GM12865 (cell line): ENCODE measurements around the gene EGFL8.

ENCODE experiments used
- DNase-seq: peaks from one replicate; pipeline ENCODE4 v3.0.0; 2010; ENCODE audit warnings: low read depth
- H3K4me3 ChIP-seq: 2 replicates; pipeline ENCODE4 v1.5.1; 2011; ENCODE audit warnings: mild to moderate bottlenecking, low read depth, low read length, control low read depth
- TF ChIP-seq, protein P1 (sequence below): IDR thresholded peaks from 2 replicates; pipeline ENCODE4 v1.5.1; 2011; ENCODE audit warnings: low read length, control low read depth, low read depth, inconsistent platforms; ENCODE audit not compliant: insufficient read depth; ENCODE audit errors: missing control alignments

Gene EGFL8

DNA sequence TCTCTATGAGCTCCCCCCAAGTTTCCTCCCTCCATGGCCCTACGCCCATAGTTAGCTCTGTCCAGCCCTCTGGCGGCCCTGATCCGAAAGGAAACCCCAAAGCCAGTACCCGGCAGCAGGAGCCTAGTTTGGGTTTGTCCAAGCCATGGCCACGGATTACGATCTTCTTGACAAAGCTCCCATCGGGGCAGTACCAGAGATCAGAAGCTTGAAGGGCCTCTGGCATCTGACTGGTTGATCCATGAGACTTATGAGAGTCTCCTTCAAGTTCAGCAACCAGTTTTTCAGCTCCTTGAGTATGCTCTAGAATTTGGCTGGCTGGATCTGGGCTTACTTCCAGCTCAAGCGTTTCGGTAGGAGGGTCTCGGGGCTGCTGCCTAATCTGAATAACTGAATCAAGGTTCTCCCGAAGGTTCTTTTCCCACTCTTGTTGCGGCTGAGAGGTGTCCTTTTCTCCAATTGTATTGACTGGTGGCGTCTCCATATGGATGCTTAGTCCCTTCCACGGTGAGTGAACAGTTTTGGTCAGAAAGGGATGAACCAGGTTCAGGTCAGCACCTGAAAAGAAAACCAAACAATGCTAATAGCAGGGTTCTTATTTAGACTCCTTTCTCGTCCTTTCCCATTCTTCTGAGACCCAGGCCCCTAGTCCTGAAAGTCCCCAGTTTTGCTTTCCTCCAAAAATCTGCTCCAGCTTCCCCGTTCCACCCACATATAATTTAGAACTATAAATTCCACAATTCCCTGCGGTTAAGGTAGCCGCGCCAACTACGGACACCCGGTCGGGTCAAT is 34.9 kb upstream of the EGFL8 start:
- peak overlapping the region; percentile 95 for H3K4me3 ChIP-seq
- no peak for DNase-seq
- TF ChIP-seq, protein P1, sequence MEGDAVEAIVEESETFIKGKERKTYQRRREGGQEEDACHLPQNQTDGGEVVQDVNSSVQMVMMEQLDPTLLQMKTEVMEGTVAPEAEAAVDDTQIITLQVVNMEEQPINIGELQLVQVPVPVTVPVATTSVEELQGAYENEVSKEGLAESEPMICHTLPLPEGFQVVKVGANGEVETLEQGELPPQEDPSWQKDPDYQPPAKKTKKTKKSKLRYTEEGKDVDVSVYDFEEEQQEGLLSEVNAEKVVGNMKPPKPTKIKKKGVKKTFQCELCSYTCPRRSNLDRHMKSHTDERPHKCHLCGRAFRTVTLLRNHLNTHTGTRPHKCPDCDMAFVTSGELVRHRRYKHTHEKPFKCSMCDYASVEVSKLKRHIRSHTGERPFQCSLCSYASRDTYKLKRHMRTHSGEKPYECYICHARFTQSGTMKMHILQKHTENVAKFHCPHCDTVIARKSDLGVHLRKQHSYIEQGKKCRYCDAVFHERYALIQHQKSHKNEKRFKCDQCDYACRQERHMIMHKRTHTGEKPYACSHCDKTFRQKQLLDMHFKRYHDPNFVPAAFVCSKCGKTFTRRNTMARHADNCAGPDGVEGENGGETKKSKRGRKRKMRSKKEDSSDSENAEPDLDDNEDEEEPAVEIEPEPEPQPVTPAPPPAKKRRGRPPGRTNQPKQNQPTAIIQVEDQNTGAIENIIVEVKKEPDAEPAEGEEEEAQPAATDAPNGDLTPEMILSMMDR: no peak

DNA sequence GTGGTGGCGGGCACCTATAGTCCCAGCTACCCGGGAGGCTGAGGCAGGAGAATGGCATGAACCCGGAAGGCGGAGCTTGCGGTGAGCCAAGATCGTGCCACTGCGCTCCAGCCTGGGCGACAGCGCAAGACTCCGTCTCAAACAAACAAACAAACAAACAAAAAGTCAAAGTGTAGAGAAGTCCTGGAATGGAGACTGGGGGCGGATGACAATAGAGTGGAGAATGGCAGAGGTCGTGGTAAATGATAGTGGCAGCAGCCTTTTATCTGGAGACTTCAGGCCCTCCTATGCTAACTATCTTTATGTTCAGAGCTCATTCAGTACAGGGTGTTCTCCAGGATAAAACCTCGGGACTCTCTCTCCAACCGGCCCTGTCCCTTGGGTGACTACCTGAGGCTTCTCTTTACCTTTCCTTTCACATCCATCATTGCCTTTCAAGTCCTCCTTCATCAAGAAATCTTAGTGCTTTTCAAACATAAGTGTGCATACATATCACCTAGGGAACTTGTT is 32.9 kb upstream of the EGFL8 start:
- TF ChIP-seq, protein P1: no peak
- H3K4me3 ChIP-seq: no peak overlapping the region
- no peak for DNase-seq

DNA sequence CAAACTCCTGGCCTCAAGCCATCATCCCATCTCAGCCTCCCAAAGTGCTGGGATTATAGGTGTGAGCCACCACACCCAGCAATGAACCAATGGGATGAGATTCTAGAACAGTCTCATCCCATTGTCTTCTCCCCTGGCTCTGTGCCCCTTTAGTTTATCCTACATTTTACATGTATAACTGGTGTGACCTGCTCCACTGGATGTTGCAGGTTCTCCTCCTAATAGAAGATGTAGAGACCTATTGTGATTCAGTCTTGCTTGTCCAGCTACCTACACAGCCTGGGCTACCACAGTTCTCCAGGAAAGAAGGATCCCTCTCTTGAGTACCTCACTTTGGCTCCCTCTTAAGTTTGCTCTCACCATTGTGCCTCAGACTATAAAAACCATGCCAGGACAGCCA is 32.3 kb upstream of the EGFL8 start:
- TF ChIP-seq, protein P1: no peak
- no peak for DNase-seq

DNA sequence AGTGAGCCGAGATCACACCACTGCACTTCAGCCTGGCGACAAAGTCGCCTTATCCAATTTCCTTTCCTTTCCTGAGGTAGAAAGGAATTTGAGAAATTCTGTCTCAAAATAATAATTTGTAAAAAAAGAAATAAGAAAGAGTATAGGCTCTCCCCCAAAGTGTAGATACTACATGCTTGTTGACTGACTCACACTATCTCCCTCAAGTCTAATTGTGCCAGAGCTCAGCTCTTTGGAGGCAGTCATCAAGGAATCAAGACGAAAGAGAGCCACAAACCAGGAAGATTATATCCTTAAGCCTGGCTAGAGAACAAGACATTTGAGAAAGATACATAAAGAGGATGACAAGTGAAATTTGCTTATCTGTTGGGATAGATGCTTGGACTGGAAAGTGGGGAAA is 30.6 kb upstream of the EGFL8 start:
- H3K4me3 ChIP-seq: no peak overlapping the region
- no peak for DNase-seq
- TF ChIP-seq, protein P1: no peak

More for the DNA sequence above, 32.3 kb upstream of the EGFL8 start:
- H3K4me3 ChIP-seq: no peak overlapping the region

DNA sequence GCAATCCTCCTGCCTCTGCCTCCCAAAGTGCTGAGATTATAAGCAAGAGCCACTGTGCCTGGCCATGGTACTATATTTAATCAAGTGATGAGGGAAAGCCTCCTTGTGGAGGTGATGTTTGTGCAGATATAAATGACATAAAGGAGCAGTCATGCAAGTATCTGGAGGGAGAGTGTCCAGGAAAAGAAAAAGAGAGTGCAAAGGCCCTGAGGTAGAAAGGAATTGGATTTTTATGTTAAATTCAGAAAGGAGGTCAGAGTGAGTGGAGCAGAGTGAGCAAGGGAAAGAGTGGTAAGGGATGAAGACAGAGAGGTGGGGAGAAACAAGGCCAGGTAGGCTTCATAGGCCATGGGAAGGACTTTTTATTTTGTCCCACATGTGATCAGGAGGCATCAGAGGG is 26.9 kb upstream of the EGFL8 start:
- H3K4me3 ChIP-seq: no peak overlapping the region
- TF ChIP-seq, protein P1: no peak
- no peak for DNase-seq

DNA sequence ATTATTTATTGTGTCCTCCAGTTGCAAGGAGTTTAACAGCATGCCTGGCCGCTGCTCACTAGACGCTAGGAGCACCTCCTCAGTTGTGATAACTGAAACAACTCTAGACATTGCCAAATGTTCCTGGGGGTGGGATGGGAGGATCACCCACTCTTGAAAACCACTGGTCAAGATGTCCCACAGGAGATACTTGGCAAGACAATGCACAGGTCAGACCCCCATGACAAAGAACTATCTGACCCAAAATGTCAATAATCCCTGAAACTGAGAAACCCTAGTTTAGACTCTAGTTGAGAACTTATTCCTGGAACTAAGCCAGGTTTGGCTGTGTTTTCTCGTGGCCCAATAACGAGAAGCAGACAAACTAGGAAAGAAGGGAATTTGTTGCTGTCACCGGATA is 24.8 kb upstream of the EGFL8 start:
- TF ChIP-seq, protein P1: no peak
- no peak overlapping the region for H3K4me3 ChIP-seq
- no peak for DNase-seq
